Measurements from ENCODE around the gene WNT7A. TPM values are rescaled to one million over a fixed set of nuclear protein-coding genes. Genes with fewer than 3 reads are reported as not detected.

The WNT7A gene
- total and polyA plus RNA-seq, 2 donors (not counting 3 experiments of a cell fraction or from before 2014, with no cell fraction given): not detected

DNA sequence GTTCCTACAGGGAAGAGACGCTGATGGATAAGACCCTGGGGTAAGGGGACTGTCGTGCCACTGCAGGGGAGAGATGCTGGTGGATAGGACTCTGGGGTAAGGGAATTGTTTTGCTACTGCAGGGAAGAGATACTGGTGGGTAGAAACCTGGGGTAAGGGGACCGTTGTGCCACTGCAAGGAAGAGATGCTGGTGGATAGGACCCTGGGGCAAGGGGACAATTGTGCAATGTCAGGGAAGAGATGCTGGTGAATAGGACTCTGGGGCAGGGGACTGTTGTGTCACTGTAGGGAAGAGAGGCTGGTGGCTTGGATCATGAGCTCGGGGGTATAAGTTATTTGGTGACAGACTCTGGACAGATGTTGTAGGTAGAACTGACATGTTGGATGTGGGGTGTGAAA, 37.6 kb downstream of the WNT7A start:
- H3K79me2 ChIP-seq (ENCODE audit: control insufficient read depth, insufficient read depth, low read length): no peaks in the 10 kb centered on the region
- FAIRE-seq: no peak

More for the DNA sequence above, 37.6 kb downstream of the WNT7A start:
- Histone ChIP-seq H3K27ac (ENCODE audit: insufficient read depth, low read depth, low read length) (no peak overlapping the region), H3K36me3 (ENCODE audit: control insufficient read depth in 2 of 2, extremely low read depth in 1 of 2, insufficient read depth in 2 of 2, low read length in 2 of 2) (no peaks in the 10 kb centered on the region), H3K4me2 (ENCODE audit: insufficient read depth, low read length) (no peak overlapping the region), H3K4me1 (ENCODE audit: control insufficient read depth, extremely low read depth, insufficient read depth, low read length) (no peaks in the 10 kb centered on the region), H3K9me3 (replicated peaks; ENCODE audit: control insufficient read depth, insufficient read depth, low read length) (no peaks in the 10 kb centered on the region), H4K20me1 (replicated peaks; ENCODE audit: control insufficient read depth, extremely low read depth, insufficient read depth, low read length) (no peaks in the 10 kb centered on the region), H3K9me1 (replicated peaks; ENCODE audit: control insufficient read depth, extremely low read depth, insufficient read depth, low read length) (no peaks in the 10 kb centered on the region), H3K4me3 (replicated peaks in 1 of 3; ENCODE audit: insufficient read depth in 1 of 3, low read depth in 1 of 3, low read length in 3 of 3) (no peak overlapping the region), H3K27me3 (ENCODE audit: control insufficient read depth in 2 of 2, insufficient read depth in 2 of 2, low read length in 2 of 2) (no peaks in the 10 kb centered on the region), H2AFZ (ENCODE audit: low read depth, low read length) (no peak overlapping the region), H3K9ac (replicated peaks; ENCODE audit: extremely low read depth, insufficient read depth, low read length) (no peak overlapping the region)
- CTCF ChIA-PET: no interaction called here
- no TSS peak for BruUV-seq (replicated peaks)
- dilution Hi-C loops (cut with MboI; ENCODE audit: extremely low pct_ligation_motif_present, low sequenced_read_pairs): no loop called here
- TF ChIP-seq POLR2AphosphoS5 (IDR thresholded peaks at IDR 0.05; ENCODE audit: insufficient read depth, low read depth, low read length): no peak
- no peak for TF ChIP-seq POLR2A (IDR thresholded peaks at IDR 0.05; ENCODE audit: low read depth, low read length)
- TF ChIP-seq MYC (IDR thresholded peaks at IDR 0.05; ENCODE audit: low read depth, low read length): no peak
- TF ChIP-seq, protein P1, sequence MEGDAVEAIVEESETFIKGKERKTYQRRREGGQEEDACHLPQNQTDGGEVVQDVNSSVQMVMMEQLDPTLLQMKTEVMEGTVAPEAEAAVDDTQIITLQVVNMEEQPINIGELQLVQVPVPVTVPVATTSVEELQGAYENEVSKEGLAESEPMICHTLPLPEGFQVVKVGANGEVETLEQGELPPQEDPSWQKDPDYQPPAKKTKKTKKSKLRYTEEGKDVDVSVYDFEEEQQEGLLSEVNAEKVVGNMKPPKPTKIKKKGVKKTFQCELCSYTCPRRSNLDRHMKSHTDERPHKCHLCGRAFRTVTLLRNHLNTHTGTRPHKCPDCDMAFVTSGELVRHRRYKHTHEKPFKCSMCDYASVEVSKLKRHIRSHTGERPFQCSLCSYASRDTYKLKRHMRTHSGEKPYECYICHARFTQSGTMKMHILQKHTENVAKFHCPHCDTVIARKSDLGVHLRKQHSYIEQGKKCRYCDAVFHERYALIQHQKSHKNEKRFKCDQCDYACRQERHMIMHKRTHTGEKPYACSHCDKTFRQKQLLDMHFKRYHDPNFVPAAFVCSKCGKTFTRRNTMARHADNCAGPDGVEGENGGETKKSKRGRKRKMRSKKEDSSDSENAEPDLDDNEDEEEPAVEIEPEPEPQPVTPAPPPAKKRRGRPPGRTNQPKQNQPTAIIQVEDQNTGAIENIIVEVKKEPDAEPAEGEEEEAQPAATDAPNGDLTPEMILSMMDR (IDR thresholded peaks at IDR 0.05; ENCODE audit: extremely low read depth in 1 of 2, insufficient read depth in 1 of 2, low read depth in 1 of 2, low read length in 2 of 2): no peak
- no peak for TF ChIP-seq FOS (IDR thresholded peaks at IDR 0.05; ENCODE audit: borderline replicate concordance, insufficient read depth, low read length)
- TF ChIP-seq, protein P2, sequence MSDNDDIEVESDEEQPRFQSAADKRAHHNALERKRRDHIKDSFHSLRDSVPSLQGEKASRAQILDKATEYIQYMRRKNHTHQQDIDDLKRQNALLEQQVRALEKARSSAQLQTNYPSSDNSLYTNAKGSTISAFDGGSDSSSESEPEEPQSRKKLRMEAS (IDR thresholded peaks at IDR 0.05; ENCODE audit: insufficient read depth, insufficient read length): no peak
- TF ChIP-seq EZH2 (IDR thresholded peaks at IDR 0.05; ENCODE audit: borderline replicate concordance, low read depth, low read length, severe bottlenecking): no peak
- no peak for TF ChIP-seq JUN (IDR thresholded peaks at IDR 0.05; ENCODE audit: borderline replicate concordance, insufficient read depth, insufficient read length, low read depth)
- TF ChIP-seq GATA2 (IDR thresholded peaks at IDR 0.05; ENCODE audit: insufficient read depth, insufficient read length, low read depth, low read length): no peak
- DNase-seq (ENCODE audit: low read depth, low spot score): no peak
- POLR2A ChIA-PET: no interaction called here
- intact Hi-C loops (cut with micrococcal nuclease): no loop called here
